Right lobe of liver (tissue), 4 donors: ENCODE results near the gene BLMH.

ENCODE experiments used
- POLR2A ChIP-seq: fragments of 450-650 bp; IDR thresholded peaks from one replicate; pipeline ENCODE4 v1.6.1; 2017; ENCODE audit warnings: antibody characterized with exemption, mild to moderate bottlenecking
- TF ChIP-seq, protein P1 (sequence below), 4 donors: fragments of 200-600 bp in 3 of 4; fragments of 450-650 bp in 1 of 4; IDR thresholded peaks; one replicate each; pipeline versions ENCODE4 v1.5.1 to v1.8.0; 2016 to 2022; ENCODE audit warnings: antibody characterized with exemption in 4 of 4, mild to moderate bottlenecking in 2 of 4
- donor health status: DM: no; HTN: no; CAD: no.
- donor health status: DM: no; HTN: no; CAD: no.
- donor health status: DM: no; HTN: yes; CAD: no.

DNA sequence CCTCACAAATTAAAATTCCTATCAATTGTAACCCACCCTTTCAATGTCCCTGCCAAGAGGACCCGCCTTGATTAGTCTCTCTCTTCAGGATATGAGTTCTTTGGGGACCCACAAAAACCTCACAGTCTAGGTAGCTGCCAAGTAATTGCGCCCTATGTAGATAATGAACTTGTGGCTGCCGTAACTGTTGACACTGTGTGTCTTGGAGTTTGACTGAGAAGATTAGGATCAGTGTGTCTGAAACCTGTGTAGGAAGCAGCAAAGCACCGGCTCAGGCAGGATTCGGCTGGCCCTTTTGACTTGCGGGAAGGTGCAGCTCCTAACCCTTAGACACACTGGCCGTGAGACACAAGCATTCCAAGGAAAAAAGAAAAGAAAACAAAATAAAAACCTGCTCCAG is 38.4 kb downstream of the BLMH start:
- no peak for TF ChIP-seq POLR2A
- TF ChIP-seq, protein P1, sequence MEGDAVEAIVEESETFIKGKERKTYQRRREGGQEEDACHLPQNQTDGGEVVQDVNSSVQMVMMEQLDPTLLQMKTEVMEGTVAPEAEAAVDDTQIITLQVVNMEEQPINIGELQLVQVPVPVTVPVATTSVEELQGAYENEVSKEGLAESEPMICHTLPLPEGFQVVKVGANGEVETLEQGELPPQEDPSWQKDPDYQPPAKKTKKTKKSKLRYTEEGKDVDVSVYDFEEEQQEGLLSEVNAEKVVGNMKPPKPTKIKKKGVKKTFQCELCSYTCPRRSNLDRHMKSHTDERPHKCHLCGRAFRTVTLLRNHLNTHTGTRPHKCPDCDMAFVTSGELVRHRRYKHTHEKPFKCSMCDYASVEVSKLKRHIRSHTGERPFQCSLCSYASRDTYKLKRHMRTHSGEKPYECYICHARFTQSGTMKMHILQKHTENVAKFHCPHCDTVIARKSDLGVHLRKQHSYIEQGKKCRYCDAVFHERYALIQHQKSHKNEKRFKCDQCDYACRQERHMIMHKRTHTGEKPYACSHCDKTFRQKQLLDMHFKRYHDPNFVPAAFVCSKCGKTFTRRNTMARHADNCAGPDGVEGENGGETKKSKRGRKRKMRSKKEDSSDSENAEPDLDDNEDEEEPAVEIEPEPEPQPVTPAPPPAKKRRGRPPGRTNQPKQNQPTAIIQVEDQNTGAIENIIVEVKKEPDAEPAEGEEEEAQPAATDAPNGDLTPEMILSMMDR (IDR thresholded peaks at IDR 0.05), result no peak
